PFSK-1 (cell line): ENCODE results near the gene MTMR11.

Source experiments
- POLR2AphosphoS5 ChIP-seq: IDR thresholded peaks from 2 replicates; pipeline ENCODE4 v1.6.1; 2012; ENCODE audit warnings: low read depth, mild to moderate bottlenecking, control low read depth, low read length, moderate library complexity
- REST ChIP-seq, 2 experiments: IDR thresholded peaks; 2 replicates each; pipeline versions ENCODE4 v1.6.1 to v1.8.0; 2011 to 2012; ENCODE audit warnings: low read depth in 2 of 2, low read length in 2 of 2, control low read depth in 1 of 2, inconsistent platforms in 1 of 2, mild to moderate bottlenecking in 1 of 2, moderate library complexity in 1 of 2; ENCODE audit not compliant: insufficient read depth in 1 of 2

GRCh38 chr1:149928401-149928724 is 8.3 kb downstream of the MTMR11 start:
- TF ChIP-seq REST (IDR thresholded peaks at IDR 0.05; ENCODE audit: insufficient read depth in 1 of 2, low read depth in 2 of 2, low read length in 2 of 2) (no peak), POLR2AphosphoS5 (no peak)
